MG63 (cell line): ENCODE data around the gene YIPF3. TPM values are rescaled to one million over a fixed set of nuclear protein-coding genes. Genes with fewer than 3 reads are reported as not detected.
"Not testable (repeated sequence)": the region's sequence is repeated elsewhere in the genome, so short reads cannot be mapped to it uniquely, and the experiment has no call there.

ENCODE experiments used
- DNase-seq: peaks from one replicate; pipeline ENCODE4 v3.0.0-alpha.2; 2020
- H3K27me3 ChIP-seq: fragments of 250-450 bp; sonication (Bioruptor Pico); 2 replicates; pipeline ENCODE4 v1.5.1; 2020; ENCODE audit warnings: mild to moderate bottlenecking, moderate library complexity
- H3K36me3 ChIP-seq: fragments of 250-450 bp; sonication (Bioruptor Pico); 2 replicates; pipeline ENCODE4 v1.5.1; 2020; ENCODE audit warnings: mild to moderate bottlenecking, moderate library complexity
- H3K4me3 ChIP-seq: fragments of 250-450 bp; sonication (Bioruptor Pico); 2 replicates; pipeline ENCODE4 v1.5.1; 2020; ENCODE audit warnings: mild to moderate bottlenecking, moderate library complexity
- H3K9me3 ChIP-seq: fragments of 250-450 bp; sonication (Bioruptor Pico); 2 replicates; pipeline ENCODE4 v1.5.1; 2020; ENCODE audit warnings: mild to moderate bottlenecking, moderate library complexity
- total RNA-seq: library from RNA; depleted of rRNA; stranded (reverse); fragments of >200 nt; shearing (Covaris generic); gene quantifications from 2 replicates; pipeline ENCODE4 v1.2.3, GENCODE V29; 2014; ENCODE audit warnings: low replicate concordance

Gene YIPF3
- total RNA-seq, 1 experiment from 2014 or later: 51.9 TPM

- no peaks in the 10 kb centered on the region for H3K27me3 ChIP-seq
- H3K9me3 ChIP-seq: no peaks in the 10 kb centered on the region
- no peak for DNase-seq
- H3K36me3 ChIP-seq: no peaks in the 10 kb centered on the region
- H3K4me3 ChIP-seq: peak overlapping the region; percentile 60
These were observed 38.7 kb downstream of the YIPF3 start for GRCh38 chr6:43478008-43478372.

GRCh38 chr6:43477235-43478007 lies 39.3 kb downstream of the YIPF3 start, which contains the start of gene TJAP1:
Gene TJAP1 (plus strand): TSS chr6:43477570. CDS start chr6:43499002, 21,432 bp downstream.
- no peaks in the 10 kb centered on the region for H3K9me3 ChIP-seq
- H3K27me3 ChIP-seq: no peaks in the 10 kb centered on the region
- no peaks in the 10 kb centered on the region for H3K36me3 ChIP-seq
- peak within 1 kb of the TSS; percentile 60 for H3K4me3 ChIP-seq
- peak; percentile 85 for DNase-seq

DNA sequence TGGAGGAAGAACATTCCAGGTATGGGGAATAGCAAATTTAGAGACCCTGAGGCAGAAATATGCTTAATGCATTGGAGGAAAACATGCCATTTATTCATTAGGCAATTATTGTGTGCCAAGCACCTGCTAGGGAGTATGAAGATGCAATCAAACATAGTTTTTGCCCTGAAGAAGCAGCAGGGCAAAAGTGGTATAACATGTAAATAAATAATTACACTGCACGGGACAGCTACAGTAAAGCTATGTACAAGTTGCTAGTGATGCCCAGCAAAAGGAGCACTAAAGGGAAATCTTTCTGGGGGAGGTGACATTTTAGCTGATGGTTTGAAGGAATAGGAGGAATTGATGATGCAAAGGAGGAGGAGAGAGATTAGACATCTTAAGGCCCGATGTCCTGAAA lies 40.0 kb downstream of the YIPF3 start:
- Histone ChIP-seq H3K36me3 (no peaks in the 10 kb centered on the region), H3K27me3 (no peaks in the 10 kb centered on the region), H3K4me3 (peak overlapping the region; percentile 60), H3K9me3 (no peaks in the 10 kb centered on the region)
- DNase-seq: no peak

GRCh38 chr6:43475516-43475915 lies 41.2 kb downstream of the YIPF3 start:
- H3K4me3 ChIP-seq: no peak overlapping the region
- no peak for DNase-seq
- no peaks in the 10 kb centered on the region for H3K36me3 ChIP-seq
- H3K27me3 ChIP-seq: no peaks in the 10 kb centered on the region
- H3K9me3 ChIP-seq: no peaks in the 10 kb centered on the region

GRCh38 chr6:43472515-43472914 lies 44.2 kb downstream of the YIPF3 start:
- H3K36me3 ChIP-seq: no peaks in the 10 kb centered on the region
- no peaks in the 10 kb centered on the region for H3K27me3 ChIP-seq
- no peak for DNase-seq
- H3K4me3 ChIP-seq: no peak overlapping the region
- no peaks in the 10 kb centered on the region for H3K9me3 ChIP-seq

GRCh38 chr6:43471399-43471798 lies 45.3 kb downstream of the YIPF3 start:
- Histone ChIP-seq H3K9me3 (no peaks in the 10 kb centered on the region), H3K36me3 (no peaks in the 10 kb centered on the region)
- DNase-seq: no peak

GRCh38 chr6:43469947-43470346 lies 46.8 kb downstream of the YIPF3 start:
- DNase-seq: no peak
- Histone ChIP-seq H3K36me3 (no peaks in the 10 kb centered on the region), H3K9me3 (no peaks in the 10 kb centered on the region), H3K4me3 (no peak overlapping the region), H3K27me3 (no peaks in the 10 kb centered on the region)

More at GRCh38 chr6:43471399-43471798, 45.3 kb downstream of the YIPF3 start:
- H3K4me3 ChIP-seq: no peak overlapping the region
- H3K27me3 ChIP-seq: no peaks in the 10 kb centered on the region

- H3K4me3 ChIP-seq: no peak overlapping the region
- no peak for DNase-seq
- H3K27me3 ChIP-seq: no peaks in the 10 kb centered on the region
- no peaks in the 10 kb centered on the region for H3K9me3 ChIP-seq
- H3K36me3 ChIP-seq: no peaks in the 10 kb centered on the region
These were observed 47.7 kb downstream of the YIPF3 start for GRCh38 chr6:43468748-43469681.

- no peak for DNase-seq
- H3K9me3 ChIP-seq: no peaks in the 10 kb centered on the region
- H3K27me3 ChIP-seq: no peaks in the 10 kb centered on the region
These were observed 48.5 kb downstream of the YIPF3 start for GRCh38 chr6:43468240-43468639.

GRCh38 chr6:43467752-43468151 lies 49.0 kb downstream of the YIPF3 start:
- Histone ChIP-seq H3K4me3 (no peak overlapping the region), H3K9me3 (no peaks in the 10 kb centered on the region), H3K36me3 (no peaks in the 10 kb centered on the region), H3K27me3 (no peaks in the 10 kb centered on the region)
- DNase-seq: no peak

More at GRCh38 chr6:43468240-43468639, 48.5 kb downstream of the YIPF3 start:
- Histone ChIP-seq H3K4me3 (no peak overlapping the region), H3K36me3 (no peaks in the 10 kb centered on the region)

- not testable (repeated sequence) for DNase-seq, H3K27me3 ChIP-seq, H3K9me3 ChIP-seq, H3K36me3 ChIP-seq, H3K4me3 ChIP-seq
These were observed 49.5 kb downstream of the YIPF3 start for GRCh38 chr6:43467265-43467664.

- H3K36me3 ChIP-seq: no peaks in the 10 kb centered on the region
- no peaks in the 10 kb centered on the region for H3K27me3 ChIP-seq
- no peaks in the 10 kb centered on the region for H3K9me3 ChIP-seq
- no peak overlapping the region for H3K4me3 ChIP-seq
- DNase-seq: no peak
These were observed 50.8 kb downstream of the YIPF3 start for GRCh38 chr6:43465948-43466347.

GRCh38 chr6:43464337-43464736 lies 52.4 kb downstream of the YIPF3 start:
- DNase-seq: no peak
- H3K27me3 ChIP-seq: no peaks in the 10 kb centered on the region
- H3K9me3 ChIP-seq: no peaks in the 10 kb centered on the region
- H3K4me3 ChIP-seq: no peak overlapping the region
- no peaks in the 10 kb centered on the region for H3K36me3 ChIP-seq

- Histone ChIP-seq H3K27me3 (no peaks in the 10 kb centered on the region), H3K4me3 (no peak overlapping the region), H3K9me3 (no peaks in the 10 kb centered on the region), H3K36me3 (no peaks in the 10 kb centered on the region)
- no peak for DNase-seq
These were observed 54.8 kb downstream of the YIPF3 start for GRCh38 chr6:43461936-43462335.
